Loucy (cell line): ENCODE measurements around the gene GLMP.

Experiments used
- EZH2phosphoT487 ChIP-seq: fragments of 200-600 bp; IDR thresholded peaks from 2 replicates; pipeline ENCODE4 v1.6.1; 2018; ENCODE audit warnings: antibody characterized with exemption, mild to moderate bottlenecking, moderate library complexity, borderline replicate concordance
- TF ChIP-seq, protein P1 (sequence below): fragments of 200-600 bp; sonication (generic); conservative IDR thresholded peaks from 2 replicates; pipeline ENCODE4 v1.5.1; 2014; ENCODE audit warnings: mild to moderate bottlenecking, antibody characterized with exemption, low read length

GRCh38 chr1:156281693-156282478 is 13.6 kb downstream of the GLMP start:
- TF ChIP-seq, protein P1, sequence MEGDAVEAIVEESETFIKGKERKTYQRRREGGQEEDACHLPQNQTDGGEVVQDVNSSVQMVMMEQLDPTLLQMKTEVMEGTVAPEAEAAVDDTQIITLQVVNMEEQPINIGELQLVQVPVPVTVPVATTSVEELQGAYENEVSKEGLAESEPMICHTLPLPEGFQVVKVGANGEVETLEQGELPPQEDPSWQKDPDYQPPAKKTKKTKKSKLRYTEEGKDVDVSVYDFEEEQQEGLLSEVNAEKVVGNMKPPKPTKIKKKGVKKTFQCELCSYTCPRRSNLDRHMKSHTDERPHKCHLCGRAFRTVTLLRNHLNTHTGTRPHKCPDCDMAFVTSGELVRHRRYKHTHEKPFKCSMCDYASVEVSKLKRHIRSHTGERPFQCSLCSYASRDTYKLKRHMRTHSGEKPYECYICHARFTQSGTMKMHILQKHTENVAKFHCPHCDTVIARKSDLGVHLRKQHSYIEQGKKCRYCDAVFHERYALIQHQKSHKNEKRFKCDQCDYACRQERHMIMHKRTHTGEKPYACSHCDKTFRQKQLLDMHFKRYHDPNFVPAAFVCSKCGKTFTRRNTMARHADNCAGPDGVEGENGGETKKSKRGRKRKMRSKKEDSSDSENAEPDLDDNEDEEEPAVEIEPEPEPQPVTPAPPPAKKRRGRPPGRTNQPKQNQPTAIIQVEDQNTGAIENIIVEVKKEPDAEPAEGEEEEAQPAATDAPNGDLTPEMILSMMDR, result no peak
- TF ChIP-seq EZH2phosphoT487, result no peak
